HepG2 (cell line): Measurements from ENCODE around the gene HPCAL1. TPM values are rescaled to one million over a fixed set of nuclear protein-coding genes. Genes with fewer than 3 reads are reported as not detected.

Experiments
- ARID5B ChIP-seq: IDR thresholded peaks from 2 replicates; pipeline ENCODE4 v1.4.0; 2020; ENCODE audit warnings: mild to moderate bottlenecking, missing genetic modification reagents
- ARNT ChIP-seq: fragments of 450-650 bp; IDR thresholded peaks from 2 replicates; pipeline ENCODE4 v1.6.1; 2017
- ATF6 ChIP-seq: sonication (generic); formaldehyde crosslinking; conservative IDR thresholded peaks from 2 replicates; pipeline ENCODE4 v1.4.0; 2020; ENCODE audit warnings: missing genetic modification reagents
- BORCS8-MEF2B ChIP-seq: sonication (generic); formaldehyde crosslinking; IDR thresholded peaks from 2 replicates; pipeline ENCODE4 v1.8.0; 2022; ENCODE audit warnings: mild to moderate bottlenecking, missing genetic modification reagents
- FOXK1 ChIP-seq: sonication (generic); formaldehyde crosslinking; IDR thresholded peaks from 2 replicates; pipeline ENCODE4 v1.4.0; 2020; ENCODE audit warnings: low read depth, missing genetic modification reagents, borderline replicate concordance
- GATA4 ChIP-seq: sonication (generic); IDR thresholded peaks from 2 replicates; pipeline ENCODE4 v1.6.1; 2016; ENCODE audit warnings: antibody characterized with exemption, low read depth, borderline replicate concordance
- HMG20A ChIP-seq: IDR thresholded peaks from 2 replicates; pipeline ENCODE4 v1.6.1; 2016; ENCODE audit warnings: borderline replicate concordance
- KLF13 ChIP-seq: sonication (generic); formaldehyde crosslinking; IDR thresholded peaks from 2 replicates; pipeline ENCODE4 v1.4.0; 2020; ENCODE audit warnings: mild to moderate bottlenecking, missing genetic modification reagents
- NFKBIZ ChIP-seq: IDR thresholded peaks from 2 replicates; pipeline ENCODE4 v1.6.1; 2018; ENCODE audit warnings: missing genetic modification reagents, missing compliant biosample characterization
- POGZ ChIP-seq: sonication (generic); formaldehyde crosslinking; IDR thresholded peaks from 2 replicates; pipeline ENCODE4 v1.4.0; 2020; ENCODE audit warnings: mild to moderate bottlenecking, missing genetic modification reagents
- RNF2 ChIP-seq: fragments of 450-650 bp; conservative IDR thresholded peaks from 2 replicates; pipeline ENCODE4 v1.6.1; 2016; ENCODE audit warnings: low read depth
- SOX13 ChIP-seq, 3 experiments: fragments of 450-650 bp in 1 of 3; sonication (generic) in 1 of 3; formaldehyde crosslinking in 1 of 3; IDR thresholded peaks in 2 of 3; conservative IDR thresholded peaks in 1 of 3; 2 replicates each; pipeline versions ENCODE4 v1.5.0 to v1.6.1; 2016 to 2020; ENCODE audit warnings: antibody characterized with exemption in 1 of 3, mild to moderate bottlenecking in 1 of 3, missing compliant biosample characterization in 1 of 3, missing genetic modification reagents in 1 of 3, moderate library complexity in 1 of 3
- SP1 ChIP-seq, 2 experiments: fragments of 450-650 bp in 1 of 2; sonication (generic) in 1 of 2; formaldehyde crosslinking in 1 of 2; IDR thresholded peaks; 2 replicates each; pipeline versions ENCODE4 v1.4.0 to v1.6.1; 2016 to 2020; ENCODE audit warnings: missing genetic modification reagents in 1 of 2
- SRSF9 ChIP-seq: fragments of 200-400 bp; formaldehyde crosslinking; IDR thresholded peaks from 2 replicates; pipeline ENCODE4 v1.6.1; 2018; ENCODE audit warnings: borderline replicate concordance, mild to moderate bottlenecking, low read depth, low read length; ENCODE audit not compliant: insufficient read depth, poor library complexity, severe bottlenecking
- TARDBP ChIP-seq: sonication (generic); formaldehyde crosslinking; IDR thresholded peaks from 2 replicates; pipeline ENCODE4 v1.8.0; 2022; ENCODE audit warnings: mild to moderate bottlenecking, missing genetic modification reagents
- TOPORS ChIP-seq: sonication (generic); formaldehyde crosslinking; IDR thresholded peaks from 2 replicates; pipeline ENCODE4 v1.8.0; 2023; ENCODE audit warnings: mild to moderate bottlenecking, missing genetic modification reagents
- ZBTB3 ChIP-seq: sonication (generic); formaldehyde crosslinking; IDR thresholded peaks from 2 replicates; pipeline ENCODE4 v1.4.0; 2020; ENCODE audit warnings: low read depth, mild to moderate bottlenecking, moderate library complexity, missing genetic modification reagents, borderline replicate concordance
- ZNF282 ChIP-seq: fragments of 450-650 bp; IDR thresholded peaks from 2 replicates; pipeline ENCODE4 v1.6.1; 2018; ENCODE audit not compliant: partially characterized antibody
- ZSCAN25 ChIP-seq: sonication (generic); formaldehyde crosslinking; IDR thresholded peaks from 2 replicates; pipeline ENCODE4 v1.8.0; 2022; ENCODE audit warnings: mild to moderate bottlenecking, missing genetic modification reagents
- ZSCAN31 ChIP-seq: sonication (generic); formaldehyde crosslinking; IDR thresholded peaks from 2 replicates; pipeline ENCODE4 v1.5.0; 2020; ENCODE audit warnings: low read depth, mild to moderate bottlenecking, missing genetic modification reagents
- polyA plus RNA-seq, 8 experiments: library from polyadenylated mRNA; depleted of rRNA in 3 of 8; stranded (reverse) in 7 of 8; unstranded in 1 of 8; fragments of >200 nt; fragmentation: Illumina TruSeq in 4 of 8; extraction: Trizol in 4 of 8; gene quantifications; 2 replicates each; pipeline versions ENCODE4 v1.2.1 to v1.2.3, GENCODE V29; 2011 to 2016; ENCODE audit warnings: low read depth in 4 of 8, missing spikeins in 1 of 8, mixed read lengths in 1 of 8; ENCODE audit not compliant: insufficient read depth in 1 of 8
- total RNA-seq, 5 experiments: library from RNA; depleted of rRNA; stranded (reverse); fragments of >200 nt; fragmentation: Illumina TruSeq; extraction: Trizol; gene quantifications; 2 replicates each; pipeline ENCODE4 v1.2.3, GENCODE V29; 2016; ENCODE audit warnings: low read depth in 1 of 5
- TF ChIP-seq, protein P1 (sequence below): sonication (generic); formaldehyde crosslinking; IDR thresholded peaks from 2 replicates; pipeline ENCODE4 v1.8.1; 2023; ENCODE audit warnings: mild to moderate bottlenecking, missing genetic modification reagents
- TF ChIP-seq, protein P2 (sequence below): sonication (generic); formaldehyde crosslinking; IDR thresholded peaks from 2 replicates; pipeline ENCODE4 v1.5.1; 2020; ENCODE audit warnings: missing genetic modification reagents, mild to moderate bottlenecking, borderline replicate concordance

HPCAL1 gene
- total and polyA plus RNA-seq, 2 of the 13 experiments (the other 11 are each of a cell fraction or from before 2014, with no cell fraction given), result 29.5 to 29.9 TPM

DNA sequence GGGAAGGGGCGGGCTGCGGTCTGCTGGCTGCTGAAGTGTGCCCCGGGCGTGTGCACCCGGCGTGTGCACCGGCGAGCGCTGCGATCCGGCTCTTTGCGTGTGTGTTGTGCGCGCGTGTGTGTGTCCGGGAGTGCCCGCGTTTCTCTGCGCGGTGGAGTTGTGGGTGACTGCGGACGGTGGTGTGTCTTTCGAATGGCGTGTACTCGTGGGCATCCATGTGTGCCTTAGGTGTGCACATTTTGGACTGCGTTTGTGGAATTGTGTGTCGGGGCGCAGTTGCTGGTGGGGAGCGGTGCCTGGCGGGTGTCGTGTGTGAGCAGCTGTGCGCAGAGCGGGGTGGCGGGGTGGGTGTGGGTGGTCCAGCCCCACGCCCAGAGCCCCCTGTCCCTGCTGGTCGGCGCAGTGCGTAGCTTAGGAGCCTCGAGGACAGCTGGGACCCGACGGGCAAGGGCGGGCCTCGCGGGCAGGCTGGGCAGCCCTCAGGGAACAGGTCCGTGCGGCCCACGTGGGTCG, 533 bp downstream of the HPCAL1 start (continued):
- TF ChIP-seq POGZ (CRISPR knock-in tag) (no peak), NFKBIZ (CRISPR knock-in tag) (no peak), ZSCAN31 (CRISPR knock-in tag) (no peak), BORCS8-MEF2B (CRISPR knock-in tag) (no peak), ARID5B (CRISPR knock-in tag) (no peak), KLF13 (CRISPR knock-in tag) (peak; percentile 54; the same call in 1 of the 2 replicates), SRSF9 (no peak), HMG20A (CRISPR knock-in tag) (no peak), TARDBP (CRISPR knock-in tag) (no peak), ZSCAN25 (CRISPR knock-in tag) (no peak; the same call in 1 of the 2 replicates), GATA4 (no peak), ZBTB3 (CRISPR knock-in tag) (no peak), FOXK1 (CRISPR knock-in tag) (no peak), SP1 (IDR thresholded peaks at IDR 0.05) (no peak), SP1 (CRISPR knock-in tag; IDR thresholded peaks at IDR 0.05) (no peak), RNF2 (0 out of 2 replicates have a peak, but pooled peaks have one; percentile 7), TOPORS (CRISPR knock-in tag) (no peak), ARNT (no peak), SOX13 (IDR thresholded peaks at IDR 0.05) (0 out of 2 replicates have a peak, but pooled peaks have one; percentile 10), SOX13 (CRISPR knock-in tag; conservative IDR thresholded peaks at IDR 0.05 in 1 of 2, IDR thresholded peaks at IDR 0.05 in 1 of 2) (no peak), ATF6 (CRISPR knock-in tag) (no peak), ZNF282 (no peak)
- TF ChIP-seq, protein P1, sequence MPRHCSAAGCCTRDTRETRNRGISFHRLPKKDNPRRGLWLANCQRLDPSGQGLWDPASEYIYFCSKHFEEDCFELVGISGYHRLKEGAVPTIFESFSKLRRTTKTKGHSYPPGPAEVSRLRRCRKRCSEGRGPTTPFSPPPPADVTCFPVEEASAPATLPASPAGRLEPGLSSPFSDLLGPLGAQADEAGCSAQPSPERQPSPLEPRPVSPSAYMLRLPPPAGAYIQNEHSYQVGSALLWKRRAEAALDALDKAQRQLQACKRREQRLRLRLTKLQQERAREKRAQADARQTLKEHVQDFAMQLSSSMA (CRISPR knock-in tag), result no peak
- TF ChIP-seq, protein P2, sequence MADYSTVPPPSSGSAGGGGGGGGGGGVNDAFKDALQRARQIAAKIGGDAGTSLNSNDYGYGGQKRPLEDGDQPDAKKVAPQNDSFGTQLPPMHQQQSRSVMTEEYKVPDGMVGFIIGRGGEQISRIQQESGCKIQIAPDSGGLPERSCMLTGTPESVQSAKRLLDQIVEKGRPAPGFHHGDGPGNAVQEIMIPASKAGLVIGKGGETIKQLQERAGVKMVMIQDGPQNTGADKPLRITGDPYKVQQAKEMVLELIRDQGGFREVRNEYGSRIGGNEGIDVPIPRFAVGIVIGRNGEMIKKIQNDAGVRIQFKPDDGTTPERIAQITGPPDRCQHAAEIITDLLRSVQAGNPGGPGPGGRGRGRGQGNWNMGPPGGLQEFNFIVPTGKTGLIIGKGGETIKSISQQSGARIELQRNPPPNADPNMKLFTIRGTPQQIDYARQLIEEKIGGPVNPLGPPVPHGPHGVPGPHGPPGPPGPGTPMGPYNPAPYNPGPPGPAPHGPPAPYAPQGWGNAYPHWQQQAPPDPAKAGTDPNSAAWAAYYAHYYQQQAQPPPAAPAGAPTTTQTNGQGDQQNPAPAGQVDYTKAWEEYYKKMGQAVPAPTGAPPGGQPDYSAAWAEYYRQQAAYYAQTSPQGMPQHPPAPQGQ (CRISPR knock-in tag), result 0 out of 2 replicates have a peak, but pooled peaks have one; percentile 50
